Ectodermal cell (in vitro differentiated cells): Measurements from ENCODE around the gene BARHL1. TPM values are rescaled to one million over a fixed set of nuclear protein-coding genes. Genes with fewer than 3 reads are reported as not detected.

Experiments
- H3K27ac ChIP-seq: 2 replicates; pipeline ENCODE4 v1.7.0; 2013; ENCODE audit warnings: mild to moderate bottlenecking, low read depth, low read length; ENCODE audit not compliant: insufficient read depth, poor library complexity, severe bottlenecking
- H3K27me3 ChIP-seq: 2 replicates; pipeline ENCODE4 v1.7.0; 2013; ENCODE audit warnings: mild to moderate bottlenecking, low read length; ENCODE audit not compliant: insufficient read depth, control insufficient read depth, poor library complexity, severe bottlenecking
- H3K36me3 ChIP-seq: one replicate; pipeline ENCODE4 v1.7.0; 2013; ENCODE audit warnings: low read length; ENCODE audit not compliant: control insufficient read depth, insufficient read depth
- H3K4me1 ChIP-seq: one replicate; pipeline ENCODE4 v1.7.0; 2013; ENCODE audit warnings: low read length; ENCODE audit not compliant: control insufficient read depth, insufficient read depth
- H3K4me3 ChIP-seq: 2 replicates; pipeline ENCODE4 v1.7.0; 2013; ENCODE audit warnings: low read depth, low read length, control low read depth; ENCODE audit not compliant: insufficient read depth
- H3K9me3 ChIP-seq: 2 replicates; pipeline ENCODE4 v1.7.0; 2013; ENCODE audit warnings: mild to moderate bottlenecking, low read length, moderate library complexity; ENCODE audit not compliant: control insufficient read depth
- WGBS, 2 experiments: methylation state at CpG; one replicate each; pipeline ENCODE4 v1.1.7; 2013; ENCODE audit warnings: missing lambda C conversion rate in 2 of 2; 5-methylcytosine and 5-hydroxymethylcytosine counted together
- polyA plus RNA-seq, 4 experiments: library from polyadenylated mRNA; stranded (reverse); fragments of 50-300 nt; gene quantifications; one replicate each; pipeline ENCODE4 v1.2.3, GENCODE V29; 2013

Gene BARHL1
- 20.4 TPM for polyA plus RNA-seq (2013, experiment 1 of 4)
- polyA plus RNA-seq (2013, experiment 2 of 4), result 40.3 TPM
- 18.3 TPM for polyA plus RNA-seq (2013, experiment 3 of 4)
- polyA plus RNA-seq (2013, experiment 4 of 4), result 27.6 TPM

- Histone ChIP-seq H3K4me3 (peak within 1 kb of the TSS; percentile 43), H3K4me1 (peaks cover 36% of the 10 kb centered on the region), H3K9me3 (no peaks in the 10 kb centered on the region), H3K27me3 (peaks cover 100% of the 10 kb centered on the region), H3K36me3 (no peaks in the 10 kb centered on the region), H3K27ac (no peak within 1 kb of the TSS)
- 7 to 11% methylated on average over 35 of the region's 36 CpGs for WGBS, 2 experiments
These were observed at the start of gene BARHL1 for GRCh38 chr9:132582276-132582785. Gene BARHL1 (plus strand): TSS chr9:132582606. CDS start chr9:132582798, 192 bp downstream.

GRCh38 chr9:132534832-132535231 is 47.6 kb upstream of the BARHL1 start:
- no peak overlapping the region for H3K27ac ChIP-seq
- H3K9me3 ChIP-seq, result no peaks in the 10 kb centered on the region
- H3K4me3 ChIP-seq, result no peak overlapping the region
- WGBS, 2 experiments, result 94 to 96% methylated on average over 2 of the region's 2 CpGs
- peaks cover 14% of the 10 kb centered on the region for H3K4me1 ChIP-seq
- no peaks in the 10 kb centered on the region for H3K27me3 ChIP-seq
- no peaks in the 10 kb centered on the region for H3K36me3 ChIP-seq

- no peaks in the 10 kb centered on the region for H3K36me3 ChIP-seq
- WGBS, 2 experiments, result 90% methylated on average over 1 of the region's 1 CpG
These were observed 46.3 kb upstream of the BARHL1 start for GRCh38 chr9:132536124-132536523.

GRCh38 chr9:132537352-132537751 is 45.1 kb upstream of the BARHL1 start:
- H3K36me3 ChIP-seq, result no peaks in the 10 kb centered on the region
- no peak overlapping the region for H3K27ac ChIP-seq
- no peaks in the 10 kb centered on the region for H3K27me3 ChIP-seq
- WGBS, 2 experiments, result 93 to 96% methylated on average over 12 of the region's 12 CpGs
- peaks cover 5% of the 10 kb centered on the region for H3K4me1 ChIP-seq
- no peaks in the 10 kb centered on the region for H3K9me3 ChIP-seq
- H3K4me3 ChIP-seq, result no peak overlapping the region

More at GRCh38 chr9:132536124-132536523, 46.3 kb upstream of the BARHL1 start:
- Histone ChIP-seq H3K4me1 (peaks cover 12% of the 10 kb centered on the region), H3K9me3 (no peaks in the 10 kb centered on the region), H3K4me3 (no peak overlapping the region), H3K27me3 (no peaks in the 10 kb centered on the region), H3K27ac (no peak overlapping the region)

- no peaks in the 10 kb centered on the region for H3K9me3 ChIP-seq
- peaks cover 9% of the 10 kb centered on the region for H3K4me1 ChIP-seq
- 93% methylated on average over 8 of the region's 8 CpGs for WGBS, 2 experiments
- H3K27ac ChIP-seq, result no peak overlapping the region
- no peak overlapping the region for H3K4me3 ChIP-seq
- H3K36me3 ChIP-seq, result no peaks in the 10 kb centered on the region
- no peaks in the 10 kb centered on the region for H3K27me3 ChIP-seq
These were observed 44.3 kb upstream of the BARHL1 start for GRCh38 chr9:132538071-132538470.

GRCh38 chr9:132539096-132539495 is 43.3 kb upstream of the BARHL1 start:
- WGBS, 2 experiments, result 93 to 94% methylated on average over 7 of the region's 7 CpGs
- no peak overlapping the region for H3K27ac ChIP-seq
- H3K4me3 ChIP-seq, result no peak overlapping the region
- H3K4me1 ChIP-seq, result peaks cover 15% of the 10 kb centered on the region
- H3K27me3 ChIP-seq, result no peaks in the 10 kb centered on the region
- H3K9me3 ChIP-seq, result no peaks in the 10 kb centered on the region
- H3K36me3 ChIP-seq, result no peaks in the 10 kb centered on the region

- Histone ChIP-seq H3K27me3 (no peaks in the 10 kb centered on the region), H3K9me3 (no peaks in the 10 kb centered on the region), H3K27ac (no peak overlapping the region), H3K36me3 (no peaks in the 10 kb centered on the region), H3K4me3 (no peak overlapping the region), H3K4me1 (peaks cover 29% of the 10 kb centered on the region)
- WGBS, 2 experiments, result 94% methylated on average over 8 of the region's 8 CpGs
These were observed 41.4 kb upstream of the BARHL1 start for GRCh38 chr9:132541051-132541450.

- Histone ChIP-seq H3K27ac (no peak overlapping the region), H3K9me3 (no peaks in the 10 kb centered on the region), H3K4me3 (no peak overlapping the region), H3K27me3 (no peaks in the 10 kb centered on the region), H3K4me1 (peaks cover 39% of the 10 kb centered on the region), H3K36me3 (no peaks in the 10 kb centered on the region)
- WGBS, 2 experiments, result 84 to 88% methylated on average over 19 of the region's 19 CpGs
These were observed 40.3 kb upstream of the BARHL1 start for GRCh38 chr9:132541870-132542830.

GRCh38 chr9:132543251-132543650 is 39.2 kb upstream of the BARHL1 start:
- Histone ChIP-seq H3K4me1 (peaks cover 44% of the 10 kb centered on the region), H3K27me3 (no peaks in the 10 kb centered on the region)
- 95 to 97% methylated on average over 4 of the region's 4 CpGs for WGBS, 2 experiments

GRCh38 chr9:132543960-132544359 is 38.4 kb upstream of the BARHL1 start:
- 82 to 85% methylated on average over 21 of the region's 21 CpGs for WGBS, 2 experiments
- Histone ChIP-seq H3K9me3 (no peaks in the 10 kb centered on the region), H3K4me1 (peaks cover 47% of the 10 kb centered on the region), H3K36me3 (no peaks in the 10 kb centered on the region), H3K4me3 (no peak overlapping the region), H3K27me3 (no peaks in the 10 kb centered on the region), H3K27ac (no peak overlapping the region)

More at GRCh38 chr9:132543251-132543650, 39.2 kb upstream of the BARHL1 start:
- H3K4me3 ChIP-seq, result no peak overlapping the region
- no peak overlapping the region for H3K27ac ChIP-seq
- no peaks in the 10 kb centered on the region for H3K9me3 ChIP-seq
- H3K36me3 ChIP-seq, result no peaks in the 10 kb centered on the region
